Stimulated activated naive CD4-positive, alpha-beta T cell treated with Interleukin-2 at 50 U/mL for 16 hours (primary cell): Measurements from ENCODE around the gene GJB4.

Experiments used
- DNase-seq: peaks from one replicate; lab custom pipeline; 2025; lab: John Stamatoyannopoulos, UW

GJB4 gene

GRCh38 chr1:34778381-34778780, 18.8 kb downstream of the GJB4 start:
- no peak for DNase-seq

GRCh38 chr1:34779005-34779404, 19.5 kb downstream of the GJB4 start:
- DNase-seq = no peak

- DNase-seq = no peak
Observed at GRCh38 chr1:34779526-34779925, 20.0 kb downstream of the GJB4 start.

GRCh38 chr1:34779962-34780361, 20.4 kb downstream of the GJB4 start:
- DNase-seq = no peak

- DNase-seq = no peak
Observed at GRCh38 chr1:34780528-34780927, 21.0 kb downstream of the GJB4 start.

- no peak for DNase-seq
Observed at GRCh38 chr1:34781071-34781843, 21.7 kb downstream of the GJB4 start, which contains the start of gene GJB3. Gene GJB3 (plus strand): TSS chr1:34781214. CDS start chr1:34784763, 3,549 bp downstream.

- DNase-seq = no peak
Observed at GRCh38 chr1:34781844-34782391, 22.4 kb downstream of the GJB4 start.

GRCh38 chr1:34784751-34785221, 25.2 kb downstream of the GJB4 start:
- DNase-seq = no peak

GRCh38 chr1:34785231-34785874, 25.8 kb downstream of the GJB4 start:
- DNase-seq = no peak

- DNase-seq = no peak
Observed at GRCh38 chr1:34785875-34786470, 26.4 kb downstream of the GJB4 start.

GRCh38 chr1:34786521-34787325, 27.2 kb downstream of the GJB4 start:
- peak; percentile 23 for DNase-seq

- no peak for DNase-seq
Observed at GRCh38 chr1:34787461-34788420, 28.2 kb downstream of the GJB4 start.

GRCh38 chr1:34790985-34791384, 31.4 kb downstream of the GJB4 start:
- DNase-seq = no peak

- no peak for DNase-seq
Observed at GRCh38 chr1:34792424-34792823, 32.9 kb downstream of the GJB4 start.

- DNase-seq = no peak
Observed at GRCh38 chr1:34792868-34793727, 33.6 kb downstream of the GJB4 start, which contains the start of gene GJA4. Gene GJA4 (plus strand): TSS chr1:34792999. CDS start chr1:34794214, 1,215 bp downstream.

GRCh38 chr1:34794001-34794789, 34.7 kb downstream of the GJB4 start:
- no peak for DNase-seq

GRCh38 chr1:34794790-34795180, 35.2 kb downstream of the GJB4 start:
- no peak for DNase-seq

GRCh38 chr1:34795916-34796315, 36.4 kb downstream of the GJB4 start:
- no peak for DNase-seq

GRCh38 chr1:34796990-34797389, 37.5 kb downstream of the GJB4 start:
- no peak for DNase-seq
